Upper lobe of left lung (tissue), 4 donors: ENCODE results near the gene PAGE2B.
"Not testable (repeated sequence)": the region's sequence is repeated elsewhere in the genome, so short reads cannot be mapped to it uniquely, and the experiment has no call there.

Experiments
- CTCF ChIP-seq, 6 experiments: fragments of 450-650 bp in 4 of 6; fragments of 200-600 bp in 2 of 6; sonication (generic) in 2 of 6; IDR thresholded peaks; one replicate each; pipeline ENCODE4 v1.5.1; 2016 to 2019; ENCODE audit warnings: antibody characterized with exemption in 6 of 6
- EP300 ChIP-seq, 4 donors: sonication (generic); formaldehyde crosslinking; IDR thresholded peaks; one replicate each; pipeline ENCODE4 v1.5.1; 2017; ENCODE audit warnings: antibody characterized with exemption in 4 of 4, control low read depth in 2 of 4
- POLR2A ChIP-seq, 4 donors: fragments of 450-650 bp; IDR thresholded peaks; one replicate each; pipeline ENCODE4 v1.5.1; 2016 to 2017; ENCODE audit warnings: antibody characterized with exemption in 4 of 4, mild to moderate bottlenecking in 2 of 4
- POLR2AphosphoS5 ChIP-seq, 2 donors: sonication (generic); formaldehyde crosslinking; IDR thresholded peaks; one replicate each; pipeline ENCODE4 v1.5.1; 2017; ENCODE audit warnings: antibody characterized with exemption in 2 of 2

GRCh38 chrX:55050599-55050998 lies 24.2 kb upstream of the PAGE2B start:
- not testable (repeated sequence) for TF ChIP-seq CTCF, POLR2AphosphoS5, EP300, POLR2A (IDR thresholded peaks at IDR 0.05)
